D341Med (cell line): ENCODE measurements around the gene ZNF207.
"Not testable (repeated sequence)": the region's sequence is repeated elsewhere in the genome, so short reads cannot be mapped to it uniquely, and the experiment has no call there.

Experiments used
- DNase-seq: peaks from one replicate; pipeline ENCODE4 v3.0.0; 2012; ENCODE audit warnings: low spot score

Gene ZNF207

GRCh38 chr17:32349854-32350665 is at the start of gene ZNF207:
Gene ZNF207 (plus strand): TSS chr17:32350157. CDS start chr17:32350286, 129 bp downstream.
- DNase-seq = peak; percentile 98

- no peak for DNase-seq
Measured at GRCh38 chr17:32302037-32302436, 47.9 kb upstream of the ZNF207 start.

- DNase-seq = no peak
Measured at GRCh38 chr17:32302860-32303649, 46.9 kb upstream of the ZNF207 start.

GRCh38 chr17:32303781-32304288 is 46.1 kb upstream of the ZNF207 start:
- no peak for DNase-seq

GRCh38 chr17:32305049-32305448 is 44.9 kb upstream of the ZNF207 start:
- no peak for DNase-seq

- DNase-seq = no peak
Measured at GRCh38 chr17:32307658-32308057, 42.3 kb upstream of the ZNF207 start.

- DNase-seq = peak; percentile 79
Measured at GRCh38 chr17:32311028-32311536, 38.9 kb upstream of the ZNF207 start.

GRCh38 chr17:32314636-32315035 is 35.3 kb upstream of the ZNF207 start:
- no peak for DNase-seq

- no peak for DNase-seq
Measured at GRCh38 chr17:32315171-32315570, 34.8 kb upstream of the ZNF207 start.

- DNase-seq = not testable (repeated sequence)
Measured at GRCh38 chr17:32316653-32317052, 33.3 kb upstream of the ZNF207 start.

- no peak for DNase-seq
Measured at GRCh38 chr17:32317353-32317752, 32.6 kb upstream of the ZNF207 start.

- DNase-seq = no peak
Measured at GRCh38 chr17:32318071-32318470, 31.9 kb upstream of the ZNF207 start.

- DNase-seq = peak; percentile 94
Measured at GRCh38 chr17:32319548-32319905, 30.4 kb upstream of the ZNF207 start.

- not testable (repeated sequence) for DNase-seq
Measured at GRCh38 chr17:32320080-32320479, 29.9 kb upstream of the ZNF207 start.

GRCh38 chr17:32320847-32321246 is 29.1 kb upstream of the ZNF207 start:
- DNase-seq = no peak

GRCh38 chr17:32323046-32323445 is 26.9 kb upstream of the ZNF207 start:
- no peak for DNase-seq

- peak; percentile 69 for DNase-seq
Measured at GRCh38 chr17:32323811-32324491, 26.0 kb upstream of the ZNF207 start.

- no peak for DNase-seq
Measured at GRCh38 chr17:32327911-32328310, 22.0 kb upstream of the ZNF207 start.

GRCh38 chr17:32330147-32330546 is 19.8 kb upstream of the ZNF207 start:
- DNase-seq = no peak

- no peak for DNase-seq
Measured at GRCh38 chr17:32331243-32332040, 18.5 kb upstream of the ZNF207 start.

- DNase-seq = no peak
Measured at GRCh38 chr17:32333187-32333586, 16.8 kb upstream of the ZNF207 start.
